Smooth muscle cell (in vitro differentiated cells): ENCODE results near the gene GALNT9. TPM values are rescaled to one million over a fixed set of nuclear protein-coding genes. Genes with fewer than 3 reads are reported as not detected.

Experiments
- DNase-seq: peaks from one replicate; lab custom pipeline; 2025; ENCODE audit not compliant: unreplicated experiment; lab: John Stamatoyannopoulos, UW
- H2AFZ ChIP-seq: fragments of 200-600 bp; sonication (generic); 2 replicates; pipeline ENCODE4 v1.6.0; 2016; ENCODE audit warnings: antibody characterized with exemption, low read depth, mild to moderate bottlenecking
- H3F3A ChIP-seq: fragments of 200-600 bp; sonication (generic); 2 replicates; pipeline ENCODE4 v1.6.0; 2017; ENCODE audit warnings: antibody characterized with exemption, low read depth
- H3K27ac ChIP-seq: fragments of 200-600 bp; sonication (generic); 2 replicates; pipeline ENCODE4 v1.5.1; 2016; ENCODE audit warnings: low read depth, mild to moderate bottlenecking
- H3K27me3 ChIP-seq: fragments of 200-600 bp; sonication (generic); 2 replicates; pipeline ENCODE4 v1.6.1; 2016; ENCODE audit warnings: low read depth, mild to moderate bottlenecking
- H3K36me3 ChIP-seq: fragments of 200-600 bp; sonication (generic); 2 replicates; pipeline ENCODE4 v1.5.1; 2016; ENCODE audit warnings: low read depth
- H3K4me1 ChIP-seq: fragments of 200-600 bp; sonication (generic); 2 replicates; pipeline ENCODE4 v1.5.1; 2016; ENCODE audit warnings: low read depth
- H3K4me2 ChIP-seq: fragments of 200-600 bp; sonication (generic); 2 replicates; pipeline ENCODE4 v1.6.0; 2016; ENCODE audit warnings: mild to moderate bottlenecking
- H3K4me3 ChIP-seq: fragments of 200-600 bp; sonication (generic); 2 replicates; pipeline ENCODE4 v1.5.1; 2016; ENCODE audit warnings: mild to moderate bottlenecking
- H3K79me2 ChIP-seq: fragments of 200-600 bp; sonication (generic); 2 replicates; pipeline ENCODE4 v1.6.0; 2016; ENCODE audit warnings: low read depth, mild to moderate bottlenecking
- H3K9ac ChIP-seq: fragments of 200-600 bp; sonication (generic); 2 replicates; pipeline ENCODE4 v1.6.0; 2016; ENCODE audit warnings: low read depth
- H3K9me3 ChIP-seq: fragments of 200-600 bp; sonication (generic); replicated peaks from 2 replicates; pipeline ENCODE4 v1.5.1; 2016; ENCODE audit warnings: low read depth
- H4K20me1 ChIP-seq: fragments of 200-600 bp; sonication (generic); 2 replicates; pipeline ENCODE4 v1.6.0; 2016; ENCODE audit warnings: low read depth
- WGBS: methylation state at CpG from one replicate; pipeline ENCODE4 v1.1.7; 2016; ENCODE audit warnings: low lambda C conversion rate; 5-methylcytosine and 5-hydroxymethylcytosine counted together
- polyA plus RNA-seq: library from polyadenylated mRNA; unstranded; fragments of >200 nt; fragmentation: Nextera tagmentation; extraction: Ambion mirVana; gene quantifications from 2 replicates; pipeline ENCODE4 v1.2.1, GENCODE V29; 2016
- total RNA-seq: library from RNA; depleted of rRNA; stranded (reverse); fragments of >200 nt; gene quantifications from 2 replicates; pipeline ENCODE4 v1.2.3, GENCODE V29; 2014
- TF ChIP-seq, protein P1 (sequence below): fragments of 200-600 bp; sonication (generic); IDR thresholded peaks from 2 replicates; pipeline ENCODE4 v1.5.1; 2017; ENCODE audit warnings: borderline replicate concordance, mild to moderate bottlenecking, antibody characterized with exemption; ENCODE audit not compliant: insufficient read depth, poor library complexity, severe bottlenecking

The GALNT9 gene
- total and polyA plus RNA-seq, 2 experiments from 2014 or later: 1.1 TPM; not detected in 1

DNA sequence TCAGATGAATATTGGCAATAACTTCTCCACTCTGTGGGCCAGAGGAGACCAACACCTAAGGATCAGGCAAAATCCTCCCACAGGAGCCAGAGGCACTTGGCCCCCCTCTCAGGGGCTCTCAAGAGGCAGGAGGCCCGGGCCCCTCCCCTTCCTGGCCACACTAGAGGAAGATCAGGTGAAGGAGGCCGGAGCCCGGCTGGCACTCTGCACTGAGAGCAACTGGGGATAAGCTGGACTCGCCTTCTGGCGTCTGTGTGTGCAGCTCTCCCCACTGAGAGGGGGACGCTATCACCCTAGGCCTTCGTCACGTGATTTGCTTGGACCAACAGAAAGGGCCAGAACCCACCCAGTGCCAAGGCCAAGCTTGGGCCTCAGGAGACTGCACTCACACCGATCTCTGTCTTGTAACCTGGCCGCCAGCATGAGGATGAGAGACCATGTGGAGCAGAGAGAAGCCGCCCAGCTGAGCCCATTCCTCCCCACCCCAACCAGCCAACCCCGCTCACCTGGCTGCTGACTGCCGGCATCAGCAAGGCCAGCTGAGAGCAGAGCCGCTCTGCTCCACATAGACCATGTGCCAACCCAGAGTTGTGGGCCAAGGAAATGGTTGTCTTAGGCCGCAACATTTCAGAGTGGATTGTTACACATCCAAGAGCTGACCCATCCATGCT lies 121.1 kb downstream of the GALNT9 start:
- no peaks in the 10 kb centered on the region for H3K27me3 ChIP-seq
- 92% methylated on average over 15 of the region's 15 CpGs for WGBS
- no peaks in the 10 kb centered on the region for H3K36me3 ChIP-seq
- no peaks in the 10 kb centered on the region for H4K20me1 ChIP-seq
- DNase-seq: no peak
- H3K4me2 ChIP-seq: no peak overlapping the region
- TF ChIP-seq, protein P1, sequence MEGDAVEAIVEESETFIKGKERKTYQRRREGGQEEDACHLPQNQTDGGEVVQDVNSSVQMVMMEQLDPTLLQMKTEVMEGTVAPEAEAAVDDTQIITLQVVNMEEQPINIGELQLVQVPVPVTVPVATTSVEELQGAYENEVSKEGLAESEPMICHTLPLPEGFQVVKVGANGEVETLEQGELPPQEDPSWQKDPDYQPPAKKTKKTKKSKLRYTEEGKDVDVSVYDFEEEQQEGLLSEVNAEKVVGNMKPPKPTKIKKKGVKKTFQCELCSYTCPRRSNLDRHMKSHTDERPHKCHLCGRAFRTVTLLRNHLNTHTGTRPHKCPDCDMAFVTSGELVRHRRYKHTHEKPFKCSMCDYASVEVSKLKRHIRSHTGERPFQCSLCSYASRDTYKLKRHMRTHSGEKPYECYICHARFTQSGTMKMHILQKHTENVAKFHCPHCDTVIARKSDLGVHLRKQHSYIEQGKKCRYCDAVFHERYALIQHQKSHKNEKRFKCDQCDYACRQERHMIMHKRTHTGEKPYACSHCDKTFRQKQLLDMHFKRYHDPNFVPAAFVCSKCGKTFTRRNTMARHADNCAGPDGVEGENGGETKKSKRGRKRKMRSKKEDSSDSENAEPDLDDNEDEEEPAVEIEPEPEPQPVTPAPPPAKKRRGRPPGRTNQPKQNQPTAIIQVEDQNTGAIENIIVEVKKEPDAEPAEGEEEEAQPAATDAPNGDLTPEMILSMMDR: no peak
- no peaks in the 10 kb centered on the region for H3K4me1 ChIP-seq
- H3K4me3 ChIP-seq: no peak overlapping the region
- H3K9ac ChIP-seq: no peak overlapping the region
- no peaks in the 10 kb centered on the region for H3K9me3 ChIP-seq
- no peaks in the 10 kb centered on the region for H3F3A ChIP-seq
- no peak overlapping the region for H2AFZ ChIP-seq
- H3K79me2 ChIP-seq: no peaks in the 10 kb centered on the region
- no peak overlapping the region for H3K27ac ChIP-seq

DNA sequence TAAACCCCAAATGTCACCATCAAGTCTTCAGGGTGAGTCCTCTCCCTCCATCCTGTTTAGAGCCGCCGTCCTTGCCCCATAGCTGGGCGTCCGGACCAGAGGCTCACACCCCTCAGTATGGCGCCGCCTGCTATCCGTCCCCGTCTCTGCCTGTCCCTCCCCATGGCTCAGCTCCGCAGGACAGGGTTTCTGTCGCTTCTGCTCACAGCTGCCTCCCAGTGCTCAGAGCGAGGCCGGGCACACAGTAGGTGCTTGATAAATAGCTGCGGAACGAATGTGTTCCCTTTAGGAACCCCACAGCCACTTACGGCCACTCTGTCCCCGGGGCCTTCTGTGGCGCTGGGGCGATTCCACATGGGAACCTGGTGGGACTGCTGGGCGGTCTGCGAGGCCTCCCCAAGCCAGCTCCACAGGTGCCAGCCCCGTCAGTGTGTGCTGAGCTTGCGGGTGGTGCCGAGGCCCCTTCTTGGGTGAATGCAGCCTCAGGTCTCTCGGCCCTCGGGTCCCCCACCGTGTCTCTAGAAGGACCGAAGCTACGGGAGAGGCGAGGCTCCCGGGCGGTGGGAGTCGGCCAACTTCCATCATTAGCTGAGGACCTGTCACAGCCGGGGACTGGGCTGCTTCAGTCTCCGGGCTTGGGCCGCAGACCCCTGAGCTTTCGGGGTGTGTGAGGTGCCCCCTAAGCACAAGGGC lies 122.2 kb downstream of the GALNT9 start:
- H3K79me2 ChIP-seq: no peaks in the 10 kb centered on the region
- H3K27me3 ChIP-seq: no peaks in the 10 kb centered on the region
- H2AFZ ChIP-seq: no peak overlapping the region
- H3K4me1 ChIP-seq: no peaks in the 10 kb centered on the region
- TF ChIP-seq, protein P1: no peak
- no peaks in the 10 kb centered on the region for H3K9me3 ChIP-seq
- no peak for DNase-seq
- WGBS: 90% methylated on average over 36 of the region's 36 CpGs
- H3K9ac ChIP-seq: no peak overlapping the region
- H3F3A ChIP-seq: no peaks in the 10 kb centered on the region
- no peaks in the 10 kb centered on the region for H3K36me3 ChIP-seq
- H3K4me2 ChIP-seq: no peak overlapping the region
- H4K20me1 ChIP-seq: no peaks in the 10 kb centered on the region
- H3K27ac ChIP-seq: no peak overlapping the region
- H3K4me3 ChIP-seq: no peak overlapping the region

DNA sequence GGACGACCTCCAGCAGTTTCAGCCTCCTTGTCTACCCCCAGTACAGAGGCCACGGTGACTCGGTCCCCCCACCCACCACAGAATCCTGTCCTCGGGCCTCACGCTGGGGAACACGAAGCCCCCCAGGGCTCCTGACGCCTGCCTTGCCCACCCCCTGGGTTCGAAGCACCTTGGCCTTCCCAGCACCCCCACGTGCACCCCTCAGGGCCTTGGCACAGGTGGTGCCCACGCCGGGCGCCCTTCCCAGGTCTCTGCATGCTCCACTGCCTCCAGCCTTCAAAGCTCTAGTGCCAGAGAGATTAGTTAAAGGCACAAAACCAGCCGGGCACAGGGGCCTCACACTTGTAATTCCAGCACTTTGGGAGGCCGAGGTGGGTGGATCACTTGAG lies 123.3 kb downstream of the GALNT9 start:
- WGBS: 85% methylated on average over 13 of the region's 14 CpGs
- no peak for DNase-seq
- no peak overlapping the region for H3K4me3 ChIP-seq
- no peaks in the 10 kb centered on the region for H4K20me1 ChIP-seq
- no peak overlapping the region for H2AFZ ChIP-seq
- H3F3A ChIP-seq: no peaks in the 10 kb centered on the region
- H3K9me3 ChIP-seq: no peaks in the 10 kb centered on the region
- H3K27me3 ChIP-seq: no peaks in the 10 kb centered on the region
- H3K27ac ChIP-seq: no peak overlapping the region
- no peak overlapping the region for H3K4me2 ChIP-seq
- H3K36me3 ChIP-seq: no peaks in the 10 kb centered on the region
- TF ChIP-seq, protein P1: no peak
- H3K79me2 ChIP-seq: no peaks in the 10 kb centered on the region
- H3K9ac ChIP-seq: no peak overlapping the region
- no peaks in the 10 kb centered on the region for H3K4me1 ChIP-seq
